H9 (cell line): ENCODE data around the gene NPAS3. TPM values are rescaled to one million over a fixed set of nuclear protein-coding genes. Genes with fewer than 3 reads are reported as not detected.

Experiments
- DNase-seq: peaks from one replicate; pipeline ENCODE4 v3.0.0-alpha.2; 2017
- H2AFZ ChIP-seq: one replicate; pipeline ENCODE4 v1.6.1; 2013; ENCODE audit warnings: mild to moderate bottlenecking, low read length, control low read depth, moderate library complexity
- H2AK5ac ChIP-seq: 2 replicates; pipeline ENCODE4 v1.6.1; 2013; ENCODE audit warnings: low read length, control low read depth, mixed read lengths; ENCODE audit not compliant: insufficient read length
- H2BK120ac ChIP-seq: one replicate; pipeline ENCODE4 v1.6.1; 2013; ENCODE audit warnings: low read depth, mild to moderate bottlenecking, low read length, control low read depth, inconsistent platforms; ENCODE audit not compliant: poor library complexity, severe bottlenecking
- H2BK12ac ChIP-seq: 2 replicates; pipeline ENCODE4 v1.6.1; 2013; ENCODE audit warnings: low read length, control low read depth, mixed read lengths, low read depth; ENCODE audit not compliant: insufficient read length
- H2BK15ac ChIP-seq: 2 replicates; pipeline ENCODE4 v1.6.1; 2013; ENCODE audit warnings: low read depth, low read length, control low read depth
- H2BK20ac ChIP-seq: one replicate; pipeline ENCODE4 v1.6.1; 2013; ENCODE audit warnings: low read depth, mild to moderate bottlenecking, low read length, control low read depth, inconsistent platforms; ENCODE audit not compliant: poor library complexity, severe bottlenecking
- H2BK5ac ChIP-seq: 2 replicates; pipeline ENCODE4 v1.6.1; 2013; ENCODE audit warnings: low read length, control low read depth, mixed read lengths; ENCODE audit not compliant: insufficient read length
- H3K14ac ChIP-seq: 2 replicates; pipeline ENCODE4 v1.6.1; 2013; ENCODE audit warnings: low read length, control low read depth; ENCODE audit not compliant: insufficient read depth
- H3K18ac ChIP-seq: 2 replicates; pipeline ENCODE4 v1.6.1; 2013; ENCODE audit warnings: low read depth, mild to moderate bottlenecking, mixed read lengths, low read length, control low read depth; ENCODE audit not compliant: insufficient read length
- H3K23ac ChIP-seq: 2 replicates; pipeline ENCODE4 v1.6.1; 2013; ENCODE audit warnings: low read length, control low read depth, mixed read lengths, low read depth; ENCODE audit not compliant: insufficient read length
- H3K23me2 ChIP-seq: 2 replicates; pipeline ENCODE4 v1.6.1; 2013; ENCODE audit warnings: low read depth, mild to moderate bottlenecking, mixed read lengths, low read length, control low read depth; ENCODE audit not compliant: insufficient read length, poor library complexity, severe bottlenecking
- H3K27ac ChIP-seq: 2 replicates; pipeline ENCODE4 v1.5.1; 2013; ENCODE audit warnings: low read length, control low read depth, mixed read lengths, low read depth; ENCODE audit not compliant: insufficient read length
- H3K27me3 ChIP-seq: 2 replicates; pipeline ENCODE4 v1.6.1; 2013; ENCODE audit warnings: low read length, control low read depth, inconsistent platforms; ENCODE audit not compliant: insufficient read depth
- H3K4ac ChIP-seq: 2 replicates; pipeline ENCODE4 v1.6.1; 2013; ENCODE audit warnings: low read depth, mild to moderate bottlenecking, control low read depth, inconsistent platforms, low read length, moderate library complexity
- H3K4me1 ChIP-seq: 2 replicates; pipeline ENCODE4 v1.6.1; 2013; ENCODE audit warnings: low read length, control low read depth, inconsistent platforms; ENCODE audit not compliant: insufficient read depth
- H3K4me2 ChIP-seq: 2 replicates; pipeline ENCODE4 v1.6.1; 2013; ENCODE audit warnings: low read length, control low read depth, mixed read lengths; ENCODE audit not compliant: insufficient read length, insufficient read depth
- H3K56ac ChIP-seq: 2 replicates; pipeline ENCODE4 v1.6.1; 2013; ENCODE audit warnings: low read depth, mild to moderate bottlenecking, mixed read lengths, low read length, control low read depth; ENCODE audit not compliant: insufficient read length
- H3K79me1 ChIP-seq: 2 replicates; pipeline ENCODE4 v1.6.1; 2013; ENCODE audit warnings: low read depth, mild to moderate bottlenecking, moderate library complexity, low read length, control low read depth, inconsistent platforms; ENCODE audit not compliant: insufficient read depth, poor library complexity, severe bottlenecking
- H3K79me2 ChIP-seq: 2 replicates; pipeline ENCODE4 v1.6.1; 2013; ENCODE audit warnings: low read length, control low read depth, inconsistent platforms; ENCODE audit not compliant: insufficient read depth
- H3K9ac ChIP-seq: 2 replicates; pipeline ENCODE4 v1.6.1; 2013; ENCODE audit warnings: low read length, control low read depth, mixed read lengths; ENCODE audit not compliant: insufficient read length; ENCODE audit errors: extremely low read depth
- H3K9me3 ChIP-seq: one replicate; pipeline ENCODE4 v1.6.1; 2013; ENCODE audit warnings: low read depth, low read length, inconsistent platforms; ENCODE audit not compliant: control insufficient read depth
- H3T11ph ChIP-seq: one replicate; pipeline ENCODE4 v1.6.1; 2013; ENCODE audit warnings: mild to moderate bottlenecking, low read length, control low read depth, inconsistent platforms
- H4K20me1 ChIP-seq: one replicate; pipeline ENCODE4 v1.6.1; 2013; ENCODE audit not compliant: control insufficient read depth, insufficient read length, insufficient read depth
- H4K5ac ChIP-seq: 2 replicates; pipeline ENCODE4 v1.6.1; 2013; ENCODE audit warnings: low read depth, mild to moderate bottlenecking, mixed read lengths, low read length, control low read depth; ENCODE audit not compliant: insufficient read length
- H4K8ac ChIP-seq: replicated peaks from 2 replicates; pipeline ENCODE4 v1.6.1; 2013; ENCODE audit warnings: low read length, control low read depth, mixed read lengths, low read depth; ENCODE audit not compliant: insufficient read length
- H4K91ac ChIP-seq: 2 replicates; pipeline ENCODE4 v1.6.1; 2013; ENCODE audit warnings: low read depth, mild to moderate bottlenecking, moderate library complexity, mixed read lengths, low read length, control low read depth; ENCODE audit not compliant: insufficient read length
- H3K27ac Mint-ChIP-seq, 3 experiments: 2 replicates in 2 of 3; 3 replicates in 1 of 3; pipeline ENCODE4 v1.8.0; 2020 to 2021; ENCODE audit warnings: mixed read lengths in 3 of 3, mild to moderate bottlenecking in 1 of 3, moderate library complexity in 1 of 3
- H3K27me3 Mint-ChIP-seq: 2 replicates; pipeline ENCODE4 v1.8.0; 2021; ENCODE audit warnings: low read depth, mild to moderate bottlenecking, moderate library complexity, mixed read lengths
- H3K36me3 Mint-ChIP-seq, 3 experiments: 2 replicates in 2 of 3; 3 replicates in 1 of 3; pipeline ENCODE4 v1.8.0; 2020 to 2021; ENCODE audit warnings: low read depth in 3 of 3, mixed read lengths in 3 of 3; ENCODE audit not compliant: insufficient read depth in 1 of 3
- H3K4me1 Mint-ChIP-seq, 2 experiments: 2 replicates each; pipeline ENCODE4 v1.8.0; 2020; ENCODE audit warnings: mixed read lengths in 2 of 2
- H3K4me3 Mint-ChIP-seq, 2 experiments: 2 replicates in 1 of 2; 3 replicates in 1 of 2; pipeline ENCODE4 v1.8.0; 2020 to 2021; ENCODE audit warnings: mild to moderate bottlenecking in 2 of 2, mixed read lengths in 2 of 2, moderate library complexity in 1 of 2
- H3K9me3 Mint-ChIP-seq, 2 experiments: 2 replicates in 1 of 2; 3 replicates in 1 of 2; pipeline ENCODE4 v1.8.0; 2020; ENCODE audit warnings: mild to moderate bottlenecking in 2 of 2, mixed read lengths in 2 of 2, moderate library complexity in 1 of 2
- CTCF ChIP-seq: fragments of 200-600 bp; sonication (generic); conservative IDR thresholded peaks from 3 replicates; pipeline ENCODE4 v1.8.0; 2021; ENCODE audit warnings: antibody characterized with exemption, mild to moderate bottlenecking
- WGBS: extraction: QIAGEN DNeasy Blood & Tissue Kit; methylation state at CpG from one replicate; pipeline ENCODE4 v1.1.7; 2013; ENCODE audit warnings: missing lambda C conversion rate, low lambda C conversion rate, mixed read lengths; ENCODE audit not compliant: insufficient read length; ENCODE audit errors: extremely low coverage; 5-methylcytosine and 5-hydroxymethylcytosine counted together
- total RNA-seq: library from RNA; stranded (reverse); gene quantifications from 2 replicates; pipeline ENCODE4 v1.2.1, GENCODE V29; 2021

NPAS3 gene
- total RNA-seq, 1 experiment from 2014 or later, result 0.17 TPM

- TF ChIP-seq CTCF, result no peak
- Mint-ChIP-seq H3K36me3 (no peaks in the 10 kb centered on the region; a peak in 1 of 7 replicates), H3K4me1 (peaks cover 29 to 30% of the 10 kb centered on the region in 2 experiments), H3K9me3 (no peaks in the 10 kb centered on the region), H3K27me3 (no peaks in the 10 kb centered on the region; the same call in 1 of the 2 replicates), H3K27ac (no peak overlapping the region), H3K4me3 (no peak overlapping the region)
- H3K56ac ChIP-seq, result no peak overlapping the region
- no peak overlapping the region for H2BK12ac ChIP-seq
- peaks cover 5% of the 10 kb centered on the region; the same call in 1 of the 2 replicates for H3K4me1 ChIP-seq
- no peak overlapping the region for H4K8ac ChIP-seq
- H2BK15ac ChIP-seq, result no peak overlapping the region
- H2BK120ac ChIP-seq, result no peak overlapping the region
- H3K27me3 ChIP-seq, result no peaks in the 10 kb centered on the region
- no CpG with 5 or more reads among the region's 1 CpG for WGBS
- no peaks in the 10 kb centered on the region for H4K20me1 ChIP-seq
- H2AK5ac ChIP-seq, result no peak overlapping the region
- H3T11ph ChIP-seq, result no peak overlapping the region
- H4K5ac ChIP-seq, result no peak overlapping the region
- H4K91ac ChIP-seq, result no peak overlapping the region
- H3K9ac ChIP-seq, result no peak overlapping the region
- DNase-seq, result no peak
- H2BK20ac ChIP-seq, result no peak overlapping the region
- no peaks in the 10 kb centered on the region for H3K79me2 ChIP-seq
- no peaks in the 10 kb centered on the region for H3K23me2 ChIP-seq
- H3K23ac ChIP-seq, result no peak overlapping the region
- no peak overlapping the region for H3K14ac ChIP-seq
- H3K27ac ChIP-seq, result no peak overlapping the region
- H3K79me1 ChIP-seq, result no peaks in the 10 kb centered on the region
- H2AFZ ChIP-seq, result no peak overlapping the region
- no peak overlapping the region for H3K4me2 ChIP-seq
- H3K9me3 ChIP-seq, result no peaks in the 10 kb centered on the region
- no peak overlapping the region for H2BK5ac ChIP-seq
- no peak overlapping the region for H3K18ac ChIP-seq
- H3K4ac ChIP-seq, result no peak overlapping the region
Measured at GRCh38 chr14:33347796-33348195, 409.1 kb downstream of the NPAS3 start.
